K562 (cell line): ENCODE data around the gene GJC2. TPM values are rescaled to one million over a fixed set of nuclear protein-coding genes. Genes with fewer than 3 reads are reported as not detected.

Experiments used
- BCLAF1 ChIP-seq, 2 experiments: fragments of 450-650 bp in 1 of 2; IDR thresholded peaks; 2 replicates each; pipeline ENCODE4 v1.6.1; 2011 to 2017; ENCODE audit warnings: low read depth in 2 of 2, antibody characterized with exemption in 1 of 2, borderline replicate concordance in 1 of 2, low read length in 1 of 2, mild to moderate bottlenecking in 1 of 2, mixed read lengths in 1 of 2; ENCODE audit not compliant: control insufficient read depth in 1 of 2
- HDAC1 ChIP-seq, 2 experiments: fragments of 450-650 bp; IDR thresholded peaks; 2 replicates each; pipeline ENCODE4 v1.6.1; 2016 to 2017; ENCODE audit warnings: inconsistent platforms in 1 of 2, mild to moderate bottlenecking in 1 of 2, moderate library complexity in 1 of 2
- HNRNPK ChIP-seq: fragments of 200-400 bp; formaldehyde crosslinking; IDR thresholded peaks from one replicate; pipeline ENCODE4 v1.6.1; 2018; ENCODE audit warnings: mild to moderate bottlenecking, low read depth, low read length; ENCODE audit not compliant: poor library complexity, severe bottlenecking
- KDM4B ChIP-seq, 2 experiments: fragments of 450-650 bp in 1 of 2; sonication (generic) in 1 of 2; IDR thresholded peaks; 2 replicates each; pipeline ENCODE4 v1.6.1; 2016 to 2017; ENCODE audit warnings: borderline replicate concordance in 2 of 2, antibody characterized with exemption in 1 of 2, low read depth in 1 of 2, mild to moderate bottlenecking in 1 of 2
- L3MBTL2 ChIP-seq: fragments of 450-650 bp; IDR thresholded peaks from 2 replicates; pipeline ENCODE4 v1.6.1; 2016; ENCODE audit warnings: mild to moderate bottlenecking, moderate library complexity
- MYNN ChIP-seq, 2 experiments: sonication (generic); formaldehyde crosslinking in 1 of 2; IDR thresholded peaks; 2 replicates each; pipeline versions ENCODE4 v1.5.0 to v1.6.1; 2016 to 2020; ENCODE audit warnings: antibody characterized with exemption in 1 of 2, missing genetic modification reagents in 1 of 2
- STAT5A ChIP-seq: IDR thresholded peaks from 2 replicates; pipeline ENCODE4 v1.6.1; 2012; ENCODE audit warnings: low read length, inconsistent platforms, borderline replicate concordance
- TCF7 ChIP-seq: sonication (generic); IDR thresholded peaks from 2 replicates; pipeline ENCODE4 v1.6.1; 2016; ENCODE audit warnings: antibody characterized with exemption, borderline replicate concordance
- ZFPM2 ChIP-seq: fragments of 250-450 bp; sonication (Bioruptor Pico); IDR thresholded peaks from 2 replicates; pipeline ENCODE4 v1.5.1; 2022; ENCODE audit warnings: mild to moderate bottlenecking
- ZNF224 ChIP-seq: sonication (generic); formaldehyde crosslinking; IDR thresholded peaks from 2 replicates; pipeline ENCODE4 v1.8.0; 2022; ENCODE audit warnings: mild to moderate bottlenecking, missing genetic modification reagents
- ZNF407 ChIP-seq: fragments of 450-650 bp; IDR thresholded peaks from 2 replicates; pipeline ENCODE4 v1.6.1; 2016; ENCODE audit warnings: low read depth
- ZNF449 ChIP-seq: fragments of 250-450 bp; sonication (Bioruptor Pico); IDR thresholded peaks from 2 replicates; pipeline ENCODE4 v1.8.0; 2022; ENCODE audit warnings: moderate library complexity, mild to moderate bottlenecking, inconsistent platforms
- ZNF79 ChIP-seq: fragments of 250-450 bp; sonication (Bioruptor Pico); IDR thresholded peaks from 2 replicates; pipeline ENCODE4 v1.4.0; 2020; ENCODE audit warnings: low read depth, mild to moderate bottlenecking, moderate library complexity
- polyA plus RNA-seq, 8 experiments: library from polyadenylated mRNA; depleted of rRNA in 4 of 8; stranded (reverse) in 5 of 8; unstranded in 3 of 8; fragments of >200 nt; fragmentation: Nextera tagmentation in 2 of 8; fragmentation: Illumina TruSeq in 1 of 8; extraction: Ambion mirVana in 2 of 8; extraction: Trizol in 1 of 8; gene quantifications; 2 replicates each; pipeline versions ENCODE4 v1.2.1 to v1.2.3, GENCODE V29; 2011 to 2014; ENCODE audit warnings: inconsistent platforms in 1 of 8, missing spikeins in 1 of 8
- total RNA-seq, 7 experiments: library from RNA; depleted of rRNA in 6 of 7; stranded (reverse); fragments of >200 nt in 6 of 7; fragmentation: Illumina TruSeq in 2 of 7; extraction: Trizol in 2 of 7; gene quantifications; 2 replicates each; pipeline versions ENCODE4 v1.2.1 to v1.2.3, GENCODE V29; 2011 to 2021; ENCODE audit warnings: low replicate concordance in 1 of 7

GJC2 gene
- total and polyA plus RNA-seq, 9 of the 15 experiments (the other 6 are each of a cell fraction or from before 2014, with no cell fraction given): 0.03 to 0.62 (median 0.11) TPM; not detected in 2

GRCh38 chr1:228164561-228165371 is 15.0 kb downstream of the GJC2 start (continued):
- TF ChIP-seq ZNF407 (no peak), ZNF449 (CRISPR knock-in tag) (no peak), STAT5A (peak; percentile 65), TCF7 (no peak; the same call in 1 of the 2 replicates), L3MBTL2 (peak; percentile 77), ZFPM2 (CRISPR knock-in tag) (no peak), BCLAF1 (IDR thresholded peaks at IDR 0.05; ENCODE audit: borderline replicate concordance in 1 of 2, control insufficient read depth in 1 of 2, low read depth in 2 of 2, low read length in 1 of 2) (no peak), HDAC1 (IDR thresholded peaks at IDR 0.05) (peak; percentile 80 to 100; a peak in 3 of 4 replicates), ZNF79 (CRISPR knock-in tag) (no peak), HNRNPK (no peak), KDM4B (IDR thresholded peaks at IDR 0.05; ENCODE audit: borderline replicate concordance in 2 of 2, low read depth in 1 of 2) (peak in 1 of 2 experiments; percentile 27; a peak in 1 of 4 replicates), MYNN (IDR thresholded peaks at IDR 0.05) (peak; percentile 77; the same call in 1 of the 2 replicates), MYNN (CRISPR knock-in tag; IDR thresholded peaks at IDR 0.05) (no peak), ZNF224 (CRISPR knock-in tag) (no peak)
